Ovary (tissue), 3 donors: ENCODE measurements around the gene NAT10.

Experiments
- EP300 ChIP-seq: sonication (generic); formaldehyde crosslinking; IDR thresholded peaks from one replicate; pipeline ENCODE4 v1.6.1; 2017; ENCODE audit warnings: antibody characterized with exemption
- POLR2A ChIP-seq: fragments of 450-650 bp; IDR thresholded peaks from one replicate; pipeline ENCODE4 v1.6.1; 2017; ENCODE audit warnings: antibody characterized with exemption, mild to moderate bottlenecking, moderate library complexity
- TF ChIP-seq, protein P1 (sequence below), 3 donors: fragments of 450-650 bp in 2 of 3; fragments of 200-600 bp in 1 of 3; IDR thresholded peaks; one replicate each; pipeline versions ENCODE4 v1.5.1 to v1.8.0; 2016 to 2022; ENCODE audit warnings: antibody characterized with exemption in 3 of 3, mild to moderate bottlenecking in 1 of 3
- donor health status: DM: no; HTN: no; CAD: no.

DNA sequence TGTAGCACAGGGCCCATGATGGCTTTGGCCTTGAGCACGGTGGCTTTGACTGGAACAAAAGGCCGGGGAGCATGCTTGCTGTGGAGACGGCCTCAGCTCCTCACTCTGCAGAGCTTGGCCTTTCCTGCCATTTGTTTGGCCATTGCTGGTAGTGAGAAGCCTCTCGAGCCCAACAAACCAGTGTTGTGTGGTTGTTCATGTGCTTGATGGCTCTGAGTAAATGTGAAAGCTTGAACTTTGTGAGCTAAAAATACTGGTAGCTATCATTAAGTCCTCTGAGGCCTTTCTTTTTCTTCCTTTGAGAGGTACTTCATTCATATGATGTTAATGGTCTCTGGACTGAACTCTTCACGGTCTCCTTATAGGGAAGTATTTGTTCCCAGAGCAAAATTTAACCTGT lies 39.6 kb downstream of the NAT10 start:
- TF ChIP-seq, protein P1, sequence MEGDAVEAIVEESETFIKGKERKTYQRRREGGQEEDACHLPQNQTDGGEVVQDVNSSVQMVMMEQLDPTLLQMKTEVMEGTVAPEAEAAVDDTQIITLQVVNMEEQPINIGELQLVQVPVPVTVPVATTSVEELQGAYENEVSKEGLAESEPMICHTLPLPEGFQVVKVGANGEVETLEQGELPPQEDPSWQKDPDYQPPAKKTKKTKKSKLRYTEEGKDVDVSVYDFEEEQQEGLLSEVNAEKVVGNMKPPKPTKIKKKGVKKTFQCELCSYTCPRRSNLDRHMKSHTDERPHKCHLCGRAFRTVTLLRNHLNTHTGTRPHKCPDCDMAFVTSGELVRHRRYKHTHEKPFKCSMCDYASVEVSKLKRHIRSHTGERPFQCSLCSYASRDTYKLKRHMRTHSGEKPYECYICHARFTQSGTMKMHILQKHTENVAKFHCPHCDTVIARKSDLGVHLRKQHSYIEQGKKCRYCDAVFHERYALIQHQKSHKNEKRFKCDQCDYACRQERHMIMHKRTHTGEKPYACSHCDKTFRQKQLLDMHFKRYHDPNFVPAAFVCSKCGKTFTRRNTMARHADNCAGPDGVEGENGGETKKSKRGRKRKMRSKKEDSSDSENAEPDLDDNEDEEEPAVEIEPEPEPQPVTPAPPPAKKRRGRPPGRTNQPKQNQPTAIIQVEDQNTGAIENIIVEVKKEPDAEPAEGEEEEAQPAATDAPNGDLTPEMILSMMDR (IDR thresholded peaks at IDR 0.05): no peak
- TF ChIP-seq POLR2A (no peak), EP300 (no peak)
